HG02870 (cell line): ENCODE results near the gene PLCB1.
A peak's percentile ranks its signal among the peaks of the same experiment; 100 is the strongest.

Experiments
- ATAC-seq: cut with Tn5 transposase; IDR thresholded peaks from one replicate; pipeline ENCODE4 v1.9.1; 2021; ENCODE audit warnings: mild to moderate bottlenecking, moderate library complexity; ENCODE audit not compliant: unreplicated experiment

Gene PLCB1

DNA sequence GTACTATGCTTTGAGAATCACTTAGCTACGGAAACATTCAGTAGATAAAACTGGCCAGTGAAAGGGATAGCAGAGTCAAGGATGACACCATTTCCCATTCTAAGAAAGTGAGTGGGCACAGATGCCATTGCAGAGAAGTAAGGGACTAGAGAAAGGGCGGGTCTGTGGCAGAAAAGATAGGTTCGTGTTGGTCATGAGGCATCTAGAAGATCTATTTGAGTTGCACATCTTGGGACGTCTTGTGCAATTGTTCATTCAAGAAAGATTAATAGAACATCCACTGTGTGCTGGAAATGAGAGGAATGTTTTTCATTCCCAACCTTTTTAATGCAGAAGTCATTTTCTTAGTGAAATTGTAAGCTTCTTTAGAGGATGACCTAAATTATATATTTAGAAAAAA is 161.7 kb downstream of the PLCB1 start:
- no peak for ATAC-seq

DNA sequence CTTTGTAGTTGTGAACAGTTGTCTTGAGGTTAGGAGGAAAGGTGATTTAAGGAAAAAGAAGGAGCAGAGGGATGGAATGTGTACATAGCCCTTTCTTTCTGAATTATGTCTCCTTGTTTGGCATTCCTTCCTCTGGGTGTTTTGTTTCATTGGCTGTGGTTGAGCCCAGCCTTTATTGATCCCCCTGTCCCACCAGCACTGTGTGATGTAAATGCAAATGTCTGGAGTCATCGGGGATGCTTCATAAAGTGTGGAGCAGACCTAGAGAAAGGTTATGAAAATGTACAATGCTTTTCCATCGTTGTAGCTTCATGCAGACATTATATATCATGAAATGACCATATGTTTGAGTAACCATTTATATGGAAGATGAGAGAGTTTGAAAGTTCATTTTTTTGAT is 164.5 kb downstream of the PLCB1 start:
- ATAC-seq, result no peak

DNA sequence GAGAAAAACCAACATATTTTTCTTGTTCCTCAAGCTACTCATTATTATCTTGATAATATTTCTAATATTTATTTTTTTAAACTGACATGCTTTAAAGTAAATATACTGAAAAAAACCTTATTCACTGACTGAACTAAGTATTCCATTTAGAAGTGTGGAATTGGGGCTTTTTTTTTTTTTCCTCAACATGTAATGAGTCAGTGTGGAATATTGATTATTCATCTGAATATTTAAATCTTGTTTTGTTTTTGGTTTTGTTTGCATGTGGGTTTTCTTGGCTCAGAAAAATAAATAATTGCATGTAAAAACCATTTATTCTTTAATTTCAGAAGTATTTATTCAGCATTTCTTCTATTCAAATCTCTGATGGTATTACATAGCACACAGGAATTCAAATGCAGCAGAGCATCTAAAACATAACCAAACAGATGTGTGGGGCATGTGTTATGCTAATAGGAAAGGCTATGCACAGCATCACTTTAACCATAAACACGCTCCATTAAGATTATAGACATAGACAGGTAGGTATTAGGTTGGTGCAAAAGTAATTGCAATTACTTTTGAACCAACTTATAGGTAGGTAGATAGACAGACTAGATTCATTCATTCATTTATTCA is 166.5 kb downstream of the PLCB1 start:
- no peak for ATAC-seq

DNA sequence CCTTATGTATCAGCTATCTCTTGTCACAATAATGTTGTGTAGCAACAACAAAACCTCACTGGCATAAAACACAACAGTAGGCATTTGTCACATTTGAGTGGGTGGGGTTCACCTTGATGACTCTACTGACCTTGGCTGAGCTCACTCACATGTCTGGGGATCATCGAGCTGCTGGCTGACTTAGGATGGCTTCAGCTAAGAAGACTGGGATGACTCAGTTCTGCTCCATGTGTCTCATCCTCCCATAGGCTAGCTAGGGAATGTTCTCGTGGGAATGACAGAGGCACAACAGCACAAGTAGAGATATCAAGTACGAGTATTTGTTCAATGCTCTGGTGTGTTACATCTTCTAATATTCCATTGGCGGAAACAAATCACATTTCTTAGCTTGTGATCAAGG is 167.9 kb downstream of the PLCB1 start:
- ATAC-seq, result no peak

DNA sequence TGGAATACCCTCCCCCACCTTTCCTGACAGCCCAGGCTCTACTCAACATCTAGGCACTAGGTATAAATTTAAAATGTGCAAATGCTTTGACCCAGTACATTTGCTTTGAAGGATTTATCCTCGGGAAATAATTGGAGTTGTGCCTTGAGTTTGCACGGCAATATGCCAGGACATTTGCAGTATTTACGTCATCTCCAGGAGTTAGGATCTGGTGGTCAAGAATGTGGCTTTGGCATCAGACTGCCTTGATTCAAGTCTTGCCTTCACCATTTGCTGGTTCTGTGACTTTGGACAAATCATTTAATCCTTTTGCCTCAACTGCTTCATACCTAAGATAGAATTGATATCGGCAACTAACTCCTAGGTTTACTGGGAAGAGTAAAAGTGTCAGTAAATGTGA is 169.6 kb downstream of the PLCB1 start:
- no peak for ATAC-seq

DNA sequence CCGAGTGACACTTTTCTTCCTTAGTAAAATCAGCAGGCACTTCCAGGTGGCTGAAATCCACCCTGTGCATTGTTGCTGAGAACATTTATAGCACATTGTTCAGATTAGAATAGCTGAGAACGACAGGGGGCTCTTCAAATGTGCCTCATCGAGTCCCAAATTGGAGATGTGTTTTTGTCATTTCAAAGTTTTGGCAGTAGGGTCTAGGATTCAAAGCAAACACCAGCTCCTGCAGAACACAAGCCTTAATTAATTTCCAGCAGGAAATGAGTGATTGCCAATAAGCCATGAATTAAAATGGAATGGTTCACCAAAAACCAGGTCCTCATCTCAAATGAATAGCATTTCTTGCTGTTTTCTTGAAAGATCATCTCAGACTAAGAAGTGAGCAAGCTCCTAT is 171.6 kb downstream of the PLCB1 start:
- no peak for ATAC-seq

DNA sequence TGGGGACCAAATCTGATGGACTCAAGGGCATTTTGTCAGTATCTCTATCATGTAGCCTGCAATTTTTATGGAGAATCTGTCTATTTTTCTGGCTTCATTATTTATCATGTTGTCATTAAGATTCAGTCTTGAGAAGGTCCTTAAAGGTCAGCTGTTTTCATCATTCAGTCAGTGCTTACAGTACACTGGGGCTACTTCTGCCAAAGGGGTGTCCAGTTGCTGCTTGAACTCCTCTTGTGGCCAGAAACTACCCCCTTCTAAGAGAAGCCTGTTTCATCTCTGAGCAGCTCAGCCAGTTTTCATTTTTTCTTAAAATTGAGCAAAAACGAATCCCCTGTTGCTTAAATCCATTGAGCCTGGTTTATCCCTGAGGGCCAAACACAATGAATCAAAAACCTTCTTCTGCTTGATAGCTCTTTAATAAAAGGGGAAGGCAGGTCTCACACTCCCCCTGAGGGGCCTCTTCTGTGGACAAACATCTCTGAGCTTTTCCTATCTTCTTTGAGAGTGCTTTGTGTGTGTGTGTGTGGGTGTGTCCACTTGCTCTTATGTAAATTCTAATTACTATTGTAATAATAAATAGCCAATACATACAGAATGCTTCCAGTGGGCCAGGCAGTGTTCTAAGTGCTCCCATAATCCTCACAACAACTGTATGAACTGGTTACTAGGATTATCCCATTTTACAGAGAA is 172.2 kb downstream of the PLCB1 start:
- ATAC-seq, result no peak

DNA sequence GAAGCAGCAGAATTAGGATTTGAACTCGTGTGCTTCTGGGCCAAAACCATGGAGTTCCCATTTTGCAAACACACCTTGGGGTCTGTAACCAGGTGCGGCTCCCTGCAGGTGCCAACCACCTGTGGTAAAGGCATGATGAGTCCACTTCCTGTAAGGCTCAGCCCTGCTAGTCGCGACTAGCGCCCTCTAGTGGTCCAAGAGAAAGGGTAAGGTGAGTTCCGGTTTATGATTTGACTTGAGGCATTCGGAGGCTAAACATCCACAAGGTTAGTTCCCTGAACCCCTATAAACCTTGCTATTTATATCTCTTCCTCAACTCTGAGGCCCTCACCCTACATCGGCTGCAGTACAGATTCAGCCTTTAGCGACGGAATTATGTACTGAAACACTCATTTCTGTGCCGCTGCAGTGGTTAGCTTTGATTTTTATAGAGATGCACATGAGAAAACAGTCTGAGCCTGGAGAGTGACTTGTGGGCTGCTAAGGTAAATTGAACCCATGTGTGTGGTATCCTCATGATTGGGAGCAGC is 173.4 kb downstream of the PLCB1 start:
- ATAC-seq, result peak; percentile 95

DNA sequence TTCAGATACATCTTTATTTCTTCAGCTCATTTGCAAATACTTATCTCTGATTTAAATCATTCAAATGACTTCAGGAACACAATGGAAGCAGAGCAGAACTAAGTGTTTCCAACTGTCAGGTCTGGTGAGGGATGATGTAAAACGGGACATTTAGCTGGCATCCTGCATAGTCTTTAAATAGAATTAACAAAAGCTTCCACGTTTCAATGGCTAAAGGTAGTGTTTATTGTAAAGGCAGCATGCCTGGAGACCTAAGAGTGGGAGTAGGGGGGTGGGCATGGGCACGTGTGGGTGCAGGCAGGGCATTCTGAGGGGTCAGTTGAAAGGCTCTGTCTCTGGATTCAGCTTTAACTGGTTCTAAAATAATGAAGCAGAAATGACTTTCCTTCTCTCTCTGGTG is 174.9 kb downstream of the PLCB1 start:
- no peak for ATAC-seq

DNA sequence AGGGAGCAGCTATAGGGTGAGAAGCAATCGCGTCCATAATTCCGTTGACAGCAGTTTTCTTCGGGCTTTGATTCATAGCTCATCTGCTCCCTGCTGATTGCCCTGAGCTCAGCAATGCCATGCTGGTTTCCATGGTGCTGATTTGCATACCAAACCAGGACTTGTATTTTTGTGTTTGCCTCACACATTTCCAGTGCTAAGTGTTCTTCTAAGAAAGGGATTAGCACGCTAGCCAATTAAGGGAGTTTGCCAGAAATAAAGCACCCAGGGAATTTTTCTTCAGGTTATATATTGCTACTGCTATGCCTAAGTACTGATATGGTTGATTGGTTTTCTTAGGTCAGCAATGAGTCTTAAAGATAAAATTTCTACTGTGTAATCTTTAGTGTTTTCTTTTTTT is 177.6 kb downstream of the PLCB1 start:
- no peak for ATAC-seq

DNA sequence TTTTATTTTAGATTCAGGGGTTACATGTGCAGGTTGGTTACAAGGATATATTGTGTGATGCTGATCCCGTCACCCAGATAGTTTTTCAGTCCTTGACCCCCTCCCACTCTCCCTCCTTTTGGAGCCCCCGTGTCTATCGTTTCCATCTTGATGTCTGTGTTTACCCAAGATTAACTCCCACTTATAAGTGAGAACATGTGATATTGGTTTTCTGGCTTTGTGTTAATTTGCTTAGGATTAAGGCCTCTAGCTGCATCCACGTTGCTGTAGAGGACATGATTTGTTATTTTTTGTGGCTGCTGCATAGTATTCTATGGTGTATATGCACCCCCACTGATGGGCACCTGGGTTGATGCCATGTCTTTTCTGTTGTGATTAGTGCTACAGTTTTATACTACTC is 178.6 kb downstream of the PLCB1 start:
- ATAC-seq, result no peak

DNA sequence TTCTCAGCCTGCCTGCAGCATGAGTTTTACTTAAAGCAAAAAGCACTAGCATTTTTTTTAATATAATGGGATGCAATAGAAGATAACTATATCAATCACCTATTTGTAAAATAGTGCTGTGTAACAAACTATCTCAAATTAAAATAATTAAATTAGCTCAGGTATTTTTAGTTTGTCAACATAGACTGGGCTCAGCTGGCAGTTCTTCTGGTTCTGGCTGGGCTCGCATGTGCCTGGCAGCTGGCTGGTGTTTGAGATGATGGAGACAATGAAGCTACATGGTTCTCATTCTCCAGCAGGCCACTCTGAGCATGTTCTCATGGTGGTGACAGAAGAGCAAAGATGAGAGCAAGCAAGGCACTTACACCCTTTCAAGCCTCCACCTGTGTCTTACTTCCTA is 181.0 kb downstream of the PLCB1 start:
- no peak for ATAC-seq

DNA sequence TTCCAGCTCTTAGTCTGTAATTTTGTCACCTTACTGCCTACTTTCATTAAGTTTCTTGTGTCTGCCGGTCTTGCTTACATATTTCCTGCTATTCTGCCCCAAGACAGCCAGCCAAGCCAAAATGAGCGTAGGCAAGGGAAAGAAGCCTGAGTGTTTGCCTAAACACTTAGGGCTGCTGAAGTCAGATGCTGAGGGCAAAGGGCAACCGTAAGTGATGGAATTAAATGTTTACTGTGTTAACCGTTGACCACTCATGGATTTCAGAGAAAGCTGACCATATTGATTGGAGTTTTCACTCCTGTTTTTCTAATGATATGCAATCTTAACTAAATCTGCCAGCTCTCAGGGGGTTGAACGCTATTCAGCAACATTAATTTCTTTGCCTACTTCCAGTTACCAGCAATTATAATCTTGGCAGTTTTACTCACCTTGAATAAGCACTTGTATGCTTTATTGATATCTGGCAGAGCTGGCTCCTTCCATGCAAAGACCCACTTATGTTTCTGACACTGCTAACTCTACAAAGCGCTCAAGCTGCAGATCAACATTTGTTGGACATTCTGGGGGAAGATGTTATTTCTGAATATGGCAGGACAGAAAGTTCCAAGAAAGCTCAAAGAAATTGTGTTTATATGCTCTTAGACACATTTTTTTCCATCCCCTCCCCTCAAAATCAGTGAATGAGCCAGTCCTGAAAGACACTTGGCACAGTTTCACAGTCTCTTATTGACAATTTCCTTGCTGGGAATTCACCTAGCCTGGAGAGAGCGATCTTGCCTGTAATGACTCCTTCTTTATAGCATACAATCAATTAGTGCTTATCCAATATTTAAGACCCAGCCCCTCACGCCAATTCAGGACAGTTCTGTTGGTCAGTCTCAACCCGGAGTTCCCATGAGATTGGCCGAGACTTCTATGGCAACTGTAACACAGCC is 183.8 kb downstream of the PLCB1 start:
- ATAC-seq, result no peak

DNA sequence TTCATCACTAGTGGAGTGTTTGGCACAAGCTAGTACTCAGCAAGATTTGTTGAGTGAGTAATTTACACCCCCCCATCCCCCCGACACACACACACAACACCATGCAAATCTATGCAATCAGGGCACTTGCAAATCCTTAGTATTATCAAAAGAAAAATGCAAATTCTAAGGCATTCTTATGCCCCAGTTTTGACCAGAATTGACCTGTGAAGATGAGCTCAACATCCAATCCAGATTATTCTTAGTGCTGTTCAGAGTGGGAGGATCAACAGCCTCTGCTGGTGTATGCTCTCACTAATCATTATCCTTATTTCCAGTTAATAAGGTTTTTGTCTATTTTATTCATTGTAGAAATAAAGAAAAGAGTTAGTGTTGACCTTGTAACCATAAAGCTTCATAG is 185.4 kb downstream of the PLCB1 start:
- no peak for ATAC-seq

DNA sequence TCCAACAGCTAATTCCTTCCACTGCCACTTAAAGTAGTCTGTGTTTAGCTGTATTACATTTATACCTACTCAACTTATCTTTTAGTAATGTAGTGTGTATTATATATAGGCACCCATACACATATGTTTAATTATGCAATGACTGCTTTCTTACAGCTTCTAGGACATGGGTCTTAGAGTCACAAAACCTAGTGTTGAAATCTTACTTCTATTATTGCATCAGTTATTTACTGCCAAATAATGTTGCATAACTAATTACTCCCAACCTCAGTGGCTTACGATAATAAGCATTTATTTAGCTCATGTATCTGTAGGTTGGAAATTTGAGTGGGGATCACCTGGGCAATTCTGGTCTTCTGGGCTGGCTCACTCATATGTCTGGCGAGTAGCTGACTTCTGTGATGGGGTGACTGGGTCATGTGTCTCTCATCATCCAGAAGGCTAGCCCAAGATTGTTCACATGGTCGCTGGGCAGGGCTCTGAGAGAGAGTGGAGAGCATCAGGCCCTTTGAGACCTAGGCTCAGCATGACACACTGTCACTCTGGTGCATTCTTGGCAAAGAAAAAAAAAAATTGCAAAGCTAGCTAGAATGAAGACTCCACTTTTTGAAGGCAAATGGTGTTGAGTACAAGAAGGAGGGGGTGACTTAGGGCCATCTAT is 187.0 kb downstream of the PLCB1 start:
- no peak for ATAC-seq

DNA sequence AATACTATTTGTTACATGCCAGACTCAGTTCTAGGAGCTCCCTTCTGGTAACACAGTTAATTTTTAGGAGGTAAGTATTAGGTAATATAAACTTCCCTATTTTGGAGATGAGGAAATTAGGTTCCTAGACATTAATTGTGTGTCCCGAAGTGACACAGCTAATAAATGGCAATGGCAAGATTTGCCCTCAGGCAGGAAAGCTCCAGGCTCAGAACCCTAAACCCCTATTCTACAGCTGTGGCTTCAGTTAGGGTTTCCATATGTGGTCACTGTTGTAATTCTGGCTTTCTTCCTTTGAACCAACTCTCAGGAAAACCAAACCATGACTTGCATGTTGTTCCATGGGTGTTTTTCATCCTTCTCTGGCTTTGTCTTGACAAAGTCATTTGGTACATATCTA is 188.2 kb downstream of the PLCB1 start:
- ATAC-seq, result no peak

DNA sequence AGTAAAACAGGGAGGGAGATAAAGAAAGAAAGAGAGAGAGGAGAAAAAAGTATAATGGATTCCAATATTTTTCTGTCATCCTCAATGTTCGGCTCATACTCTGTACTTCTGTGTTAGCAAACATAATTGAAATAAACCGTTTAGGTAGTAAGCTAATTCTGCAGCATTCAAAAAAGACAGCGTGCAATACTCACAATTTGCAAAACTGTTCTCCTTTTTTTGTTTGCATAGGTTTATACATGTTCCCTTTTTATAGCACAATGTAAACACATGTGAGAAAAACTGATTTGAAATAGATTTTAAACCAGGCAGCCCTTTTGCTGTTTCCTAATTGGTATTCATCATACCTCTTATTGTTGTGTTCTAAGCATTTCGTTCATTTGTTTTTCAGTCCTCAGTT is 188.9 kb downstream of the PLCB1 start:
- no peak for ATAC-seq

DNA sequence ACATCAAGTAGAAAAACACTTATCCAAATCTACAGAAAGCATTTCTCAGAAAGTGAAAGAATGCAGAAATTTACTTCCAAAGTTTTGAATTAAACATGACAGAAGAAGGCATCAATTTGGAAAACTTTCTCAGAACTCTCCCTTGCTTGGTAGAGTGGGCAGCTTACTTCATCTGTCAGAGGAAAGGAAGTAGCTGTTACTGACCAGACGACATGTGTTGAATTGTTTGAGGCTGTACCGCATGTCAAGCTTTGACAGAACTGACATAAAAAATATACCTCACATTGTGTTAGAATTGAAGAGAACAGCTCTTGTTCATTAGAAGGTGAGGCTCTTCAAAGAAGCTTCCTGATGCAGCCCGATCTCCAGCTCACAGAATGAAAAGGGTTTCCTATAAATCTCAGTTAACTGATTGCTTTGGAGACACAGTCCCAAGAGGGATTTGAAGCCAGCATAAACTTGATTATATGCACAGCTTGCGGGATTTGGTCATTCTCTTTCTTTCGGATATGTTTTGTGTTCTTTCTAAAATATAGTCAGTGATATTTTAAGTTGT is 190.7 kb downstream of the PLCB1 start:
- ATAC-seq, result no peak

DNA sequence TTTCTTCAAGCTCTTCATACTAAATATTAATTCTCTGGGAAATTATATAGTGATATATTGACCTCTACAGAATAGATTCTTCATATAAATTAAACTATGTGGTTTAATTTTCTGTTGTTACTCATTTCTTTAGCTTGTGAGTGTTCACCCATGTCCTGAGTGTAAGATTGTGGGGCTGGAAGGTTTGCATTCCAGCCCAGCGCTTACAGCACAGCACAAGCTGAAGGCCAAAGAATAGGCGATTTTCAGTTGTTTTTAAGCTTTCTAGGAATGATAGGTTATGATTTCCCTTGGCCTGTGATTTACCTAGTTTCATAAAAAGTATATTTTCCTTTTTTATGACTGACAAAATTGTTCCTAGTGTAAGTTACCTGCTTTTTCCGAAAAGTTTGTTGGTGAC is 194.1 kb downstream of the PLCB1 start:
- ATAC-seq, result no peak

DNA sequence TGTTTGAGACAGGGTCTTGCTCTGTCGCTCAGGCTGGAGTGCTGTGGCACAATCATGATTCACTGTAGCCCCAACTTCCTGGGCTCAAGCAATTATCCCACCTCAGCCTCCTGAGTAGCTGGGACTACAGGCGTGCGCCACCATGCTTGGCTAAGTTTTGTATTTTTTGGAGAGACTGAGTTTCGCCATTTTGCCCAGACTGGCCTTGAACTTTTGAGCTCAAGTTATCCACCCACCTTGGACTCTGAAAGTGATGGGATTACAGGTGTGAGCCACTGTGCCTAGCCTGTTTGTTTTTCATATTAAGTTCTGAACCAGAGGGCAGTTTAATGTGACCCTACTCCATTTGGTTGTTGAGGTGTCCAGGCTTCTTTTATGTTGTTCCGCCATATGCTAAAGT is 194.8 kb downstream of the PLCB1 start:
- ATAC-seq, result no peak

DNA sequence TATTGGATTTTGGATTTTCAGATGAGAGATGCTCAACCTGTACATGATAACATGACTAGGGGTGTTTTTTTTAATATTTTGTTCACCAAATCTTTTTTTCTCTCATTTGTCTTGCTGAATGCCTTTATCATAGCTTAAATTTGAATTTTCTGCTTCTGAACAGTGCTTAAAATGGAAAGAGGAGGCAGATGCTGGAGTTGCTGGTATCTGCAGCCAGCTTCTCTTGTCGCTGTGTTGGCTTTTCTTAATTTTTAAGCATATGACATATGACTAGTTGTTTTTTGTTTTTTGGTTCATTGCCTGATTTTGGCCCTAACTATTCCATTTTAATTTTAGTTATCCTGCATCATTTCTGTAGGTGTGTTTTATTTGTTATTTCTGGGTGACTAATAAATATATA is 196.1 kb downstream of the PLCB1 start:
- no peak for ATAC-seq
